Measurements from ENCODE around the gene AMY2A.
"Not testable (repeated sequence)": the region's sequence is repeated elsewhere in the genome, so short reads cannot be mapped to it uniquely, and the experiment has no call there.

AMY2A gene

DNA sequence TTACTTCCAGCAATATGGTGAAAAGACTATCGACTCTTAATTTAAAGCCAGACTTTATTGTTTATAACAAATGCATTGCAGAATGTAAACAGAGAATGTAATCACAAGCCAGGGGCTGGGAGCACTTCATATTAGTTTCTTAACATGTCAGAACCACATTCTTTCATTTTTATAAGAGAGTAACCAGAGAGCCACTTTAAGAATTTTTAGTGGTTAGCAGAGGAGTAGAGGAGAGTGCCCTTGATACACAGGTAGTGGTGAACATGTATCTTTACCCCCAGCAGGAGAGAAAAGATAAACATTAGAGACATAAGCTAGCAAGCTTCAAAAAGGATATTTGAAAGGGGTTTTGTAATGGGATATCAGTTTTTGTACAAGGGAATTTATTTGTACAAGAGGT lies 34.8 kb upstream of the AMY2A start:
- Histone ChIP-seq H3K27ac (replicated peaks) (no peak overlapping the region), H3K27me3 (ENCODE audit: insufficient read depth, poor library complexity, severe bottlenecking) (no peaks in the 10 kb centered on the region), H3K4me3 (replicated peaks; ENCODE audit: insufficient read depth, low read length) (no peak overlapping the region)
- TF ChIP-seq, protein P1, sequence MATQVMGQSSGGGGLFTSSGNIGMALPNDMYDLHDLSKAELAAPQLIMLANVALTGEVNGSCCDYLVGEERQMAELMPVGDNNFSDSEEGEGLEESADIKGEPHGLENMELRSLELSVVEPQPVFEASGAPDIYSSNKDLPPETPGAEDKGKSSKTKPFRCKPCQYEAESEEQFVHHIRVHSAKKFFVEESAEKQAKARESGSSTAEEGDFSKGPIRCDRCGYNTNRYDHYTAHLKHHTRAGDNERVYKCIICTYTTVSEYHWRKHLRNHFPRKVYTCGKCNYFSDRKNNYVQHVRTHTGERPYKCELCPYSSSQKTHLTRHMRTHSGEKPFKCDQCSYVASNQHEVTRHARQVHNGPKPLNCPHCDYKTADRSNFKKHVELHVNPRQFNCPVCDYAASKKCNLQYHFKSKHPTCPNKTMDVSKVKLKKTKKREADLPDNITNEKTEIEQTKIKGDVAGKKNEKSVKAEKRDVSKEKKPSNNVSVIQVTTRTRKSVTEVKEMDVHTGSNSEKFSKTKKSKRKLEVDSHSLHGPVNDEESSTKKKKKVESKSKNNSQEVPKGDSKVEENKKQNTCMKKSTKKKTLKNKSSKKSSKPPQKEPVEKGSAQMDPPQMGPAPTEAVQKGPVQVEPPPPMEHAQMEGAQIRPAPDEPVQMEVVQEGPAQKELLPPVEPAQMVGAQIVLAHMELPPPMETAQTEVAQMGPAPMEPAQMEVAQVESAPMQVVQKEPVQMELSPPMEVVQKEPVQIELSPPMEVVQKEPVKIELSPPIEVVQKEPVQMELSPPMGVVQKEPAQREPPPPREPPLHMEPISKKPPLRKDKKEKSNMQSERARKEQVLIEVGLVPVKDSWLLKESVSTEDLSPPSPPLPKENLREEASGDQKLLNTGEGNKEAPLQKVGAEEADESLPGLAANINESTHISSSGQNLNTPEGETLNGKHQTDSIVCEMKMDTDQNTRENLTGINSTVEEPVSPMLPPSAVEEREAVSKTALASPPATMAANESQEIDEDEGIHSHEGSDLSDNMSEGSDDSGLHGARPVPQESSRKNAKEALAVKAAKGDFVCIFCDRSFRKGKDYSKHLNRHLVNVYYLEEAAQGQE (IDR thresholded peaks at IDR 0.05; ENCODE audit: insufficient replicate concordance, low read depth): no peak
- no peak for TF ChIP-seq GABPA (IDR thresholded peaks at IDR 0.05; ENCODE audit: low read depth)
- TF ChIP-seq SPI1 (IDR thresholded peaks at IDR 0.05; ENCODE audit: borderline replicate concordance, low read depth): no peak
- TF ChIP-seq POLR2AphosphoS5 (IDR thresholded peaks at IDR 0.05; ENCODE audit: low read depth): no peak
- TF ChIP-seq CTCF (IDR thresholded peaks at IDR 0.05; ENCODE audit: insufficient read depth, low read length): no peak
- no peak for DNase-seq (ENCODE audit: low read depth in 1 of 2, low spot score in 1 of 2)

DNA sequence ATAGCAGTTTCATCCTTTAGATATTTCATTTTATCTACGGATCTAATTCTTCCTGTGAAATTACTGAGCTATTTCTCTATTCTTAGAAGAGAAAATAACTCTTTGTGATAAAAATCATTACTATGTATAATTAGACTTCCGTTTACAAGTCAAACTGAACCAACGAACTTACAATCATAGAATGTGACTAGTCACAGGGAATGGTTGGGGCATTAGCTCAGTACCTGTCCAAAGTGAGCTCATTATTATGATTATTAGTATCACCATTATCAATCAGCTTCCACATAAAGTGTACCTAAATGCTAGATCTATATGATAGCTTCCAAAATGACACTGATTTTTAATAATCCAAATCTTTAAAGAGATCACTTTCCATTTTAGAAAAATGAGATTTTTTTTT lies 33.3 kb upstream of the AMY2A start:
- Histone ChIP-seq H3K4me3 (replicated peaks; ENCODE audit: insufficient read depth, low read length) (no peak overlapping the region), H3K27me3 (ENCODE audit: insufficient read depth, poor library complexity, severe bottlenecking) (no peaks in the 10 kb centered on the region), H3K27ac (replicated peaks) (no peak overlapping the region)
- TF ChIP-seq SPI1 (IDR thresholded peaks at IDR 0.05; ENCODE audit: borderline replicate concordance, low read depth): no peak
- no peak for TF ChIP-seq GABPA (IDR thresholded peaks at IDR 0.05; ENCODE audit: low read depth)
- TF ChIP-seq CTCF (IDR thresholded peaks at IDR 0.05; ENCODE audit: insufficient read depth, low read length): no peak
- TF ChIP-seq, protein P1 (IDR thresholded peaks at IDR 0.05; ENCODE audit: insufficient replicate concordance, low read depth): no peak
- no peak for TF ChIP-seq POLR2AphosphoS5 (IDR thresholded peaks at IDR 0.05; ENCODE audit: low read depth)
- DNase-seq (ENCODE audit: low read depth in 1 of 2, low spot score in 1 of 2): no peak

- TF ChIP-seq POLR2AphosphoS5 (IDR thresholded peaks at IDR 0.05; ENCODE audit: low read depth) (no peak), GABPA (IDR thresholded peaks at IDR 0.05; ENCODE audit: low read depth) (no peak), CTCF (IDR thresholded peaks at IDR 0.05; ENCODE audit: insufficient read depth, low read length) (no peak), SPI1 (IDR thresholded peaks at IDR 0.05; ENCODE audit: borderline replicate concordance, low read depth) (no peak)
- TF ChIP-seq, protein P1 (IDR thresholded peaks at IDR 0.05; ENCODE audit: insufficient replicate concordance, low read depth): no peak
- DNase-seq (ENCODE audit: low read depth in 1 of 2, low spot score in 1 of 2): no peak
- no peaks in the 10 kb centered on the region for H3K27me3 ChIP-seq (ENCODE audit: insufficient read depth, poor library complexity, severe bottlenecking)
- H3K27ac ChIP-seq (replicated peaks): no peak overlapping the region
- no peak overlapping the region for H3K4me3 ChIP-seq (replicated peaks; ENCODE audit: insufficient read depth, low read length)
These were observed 32.7 kb upstream of the AMY2A start for GRCh38 chr1:103584537-103584936.

- not testable (repeated sequence) for DNase-seq (ENCODE audit: low read depth in 1 of 2, low spot score in 1 of 2); H3K4me3 ChIP-seq (replicated peaks; ENCODE audit: insufficient read depth, low read length); H3K27me3 ChIP-seq (ENCODE audit: insufficient read depth, poor library complexity, severe bottlenecking); H3K27ac ChIP-seq (replicated peaks)
These were observed 14.5 kb upstream of the AMY2A start for GRCh38 chr1:103602740-103603139.

Measured in HL-60 (cell line).